ENCODE measurements around the gene CDIPT. TPM values are rescaled to one million over a fixed set of nuclear protein-coding genes. Genes with fewer than 3 reads are reported as not detected.

The CDIPT gene
- total RNA-seq, 1 donor from 2014 or later = 31.1 TPM

- DNase-seq = no peak
These were observed 53.0 kb downstream of the CDIPT start for GRCh38 chr16:29809850-29810698.

GRCh38 chr16:29809031-29809747, 53.8 kb downstream of the CDIPT start:
- no peak for DNase-seq

Small RNA genes within 50 kb of the gene (small RNA-seq; reads per million reads assigned to genes)
- gene AC009133.6 (ENCODE audit: low replicate concordance) = not detected
- gene AC120114.4 (ENCODE audit: low replicate concordance) = not detected

Other genes with a start within 250 kb of the CDIPT start
- gene SPN, start 200.0 kb downstream of the CDIPT start, total RNA-seq = 2.8 TPM
- gene QPRT, start 184.0 kb downstream of the CDIPT start, total RNA-seq = 16.1 TPM
- gene C16orf54, start 117.2 kb downstream of the CDIPT start, total RNA-seq = 0.99 TPM
- not detected for gene ZG16, start 85.0 kb downstream of the CDIPT start, total RNA-seq
- 40.7 TPM for gene KIF22, start 72.5 kb downstream of the CDIPT start, total RNA-seq
- gene MAZ, start 56.7 kb downstream of the CDIPT start, total RNA-seq = 93.1 TPM
- 3.6 TPM for gene PRRT2, start 51.0 kb downstream of the CDIPT start, total RNA-seq
- gene PAGR1, start 47.1 kb downstream of the CDIPT start, total RNA-seq = 19.3 TPM
- gene MVP, start 42.8 kb downstream of the CDIPT start, total RNA-seq = 24.9 TPM
- 2.9 TPM for gene SEZ6L2, start 36.3 kb upstream of the CDIPT start, total RNA-seq
- 0.39 TPM for gene ASPHD1, start 37.3 kb upstream of the CDIPT start, total RNA-seq
- gene KCTD13, start 63.0 kb upstream of the CDIPT start, total RNA-seq = 6.9 TPM
- gene TMEM219, start 98.9 kb upstream of the CDIPT start, total RNA-seq = 30.3 TPM
- gene TAOK2, start 110.6 kb upstream of the CDIPT start, total RNA-seq = 24.5 TPM
- gene HIRIP3, start 132.4 kb upstream of the CDIPT start, total RNA-seq = 11.4 TPM
- 22.3 TPM for gene INO80E, start 133.0 kb upstream of the CDIPT start, total RNA-seq
- 1.5 TPM for gene DOC2A, start 147.8 kb upstream of the CDIPT start, total RNA-seq
- gene C16orf92, start 160.0 kb upstream of the CDIPT start, total RNA-seq = not detected
- gene TLCD3B, start 168.0 kb upstream of the CDIPT start, total RNA-seq = not detected
- gene ALDOA, start 202.5 kb upstream of the CDIPT start, total RNA-seq = 345 TPM
- gene PPP4C, start 212.8 kb upstream of the CDIPT start, total RNA-seq = 53.1 TPM
- gene TBX6, start 228.7 kb upstream of the CDIPT start, total RNA-seq = 0.20 TPM
- 22.4 TPM for gene YPEL3, start 233.0 kb upstream of the CDIPT start, total RNA-seq